WTC11 (cell line): ENCODE results near the gene CSNK1A1. TPM values are rescaled to one million over a fixed set of nuclear protein-coding genes. Genes with fewer than 3 reads are reported as not detected.

Experiments
- ATAC-seq: fragments of 200-7000 bp; cut with Tn5 transposase; 2 replicates; pipeline ENCODE4 v1.10.0; 2021; ENCODE audit warnings: mild to moderate bottlenecking, moderate library complexity
- CTCF ChIA-PET: fragments of 300-600 bp; sonication (Branson Sonifier 250); formaldehyde crosslinking; loops from one replicate; lab custom pipeline; 2021; ENCODE audit warnings: antibody characterized with exemption; lab: Charles Lee
- POLR2A ChIA-PET: fragments of 350-600 bp; sonication (Branson Sonifier 250); formaldehyde crosslinking; loops from one replicate; lab custom pipeline; 2021; ENCODE audit warnings: antibody characterized with exemption; lab: Charles Lee
- DNase-seq: peaks from one replicate; pipeline ENCODE4 v3.0.0; 2021; ENCODE audit warnings: low spot score
- H3K27ac Mint-ChIP-seq: 2 replicates; pipeline ENCODE4 v1.8.0; 2021; ENCODE audit warnings: mixed read lengths
- H3K27me3 Mint-ChIP-seq: 2 replicates; pipeline ENCODE4 v1.8.0; 2021; ENCODE audit warnings: low read depth, mild to moderate bottlenecking, moderate library complexity, mixed read lengths
- H3K36me3 Mint-ChIP-seq: 2 replicates; pipeline ENCODE4 v1.8.0; 2021; ENCODE audit warnings: mixed read lengths
- H3K4me1 Mint-ChIP-seq: 2 replicates; pipeline ENCODE4 v1.8.0; 2022; ENCODE audit warnings: mixed read lengths
- H3K4me3 Mint-ChIP-seq: 2 replicates; pipeline ENCODE4 v1.8.0; 2021; ENCODE audit warnings: mild to moderate bottlenecking, moderate library complexity, mixed read lengths
- H3K9me3 Mint-ChIP-seq: 2 replicates; pipeline ENCODE4 v1.8.0; 2021; ENCODE audit warnings: mixed read lengths
- CREB1 ChIP-seq: sonication (generic); formaldehyde crosslinking; IDR thresholded peaks from 2 replicates; pipeline ENCODE4 v1.8.0; 2023; ENCODE audit warnings: mild to moderate bottlenecking, missing genetic modification reagents
- ETV6 ChIP-seq: sonication (generic); formaldehyde crosslinking; IDR thresholded peaks from 2 replicates; pipeline ENCODE4 v1.8.1; 2022; ENCODE audit warnings: mild to moderate bottlenecking, missing genetic modification reagents
- IRF2 ChIP-seq: sonication (generic); formaldehyde crosslinking; IDR thresholded peaks from 2 replicates; pipeline ENCODE4 v1.8.0; 2022; ENCODE audit warnings: low read depth, missing genetic modification reagents, borderline replicate concordance
- MYBL2 ChIP-seq: sonication (generic); formaldehyde crosslinking; IDR thresholded peaks from 2 replicates; pipeline ENCODE4 v1.8.1; 2023; ENCODE audit warnings: mild to moderate bottlenecking, moderate library complexity, missing genetic modification reagents
- ZBTB21 ChIP-seq: sonication (generic); formaldehyde crosslinking; IDR thresholded peaks from 2 replicates; pipeline ENCODE4 v1.8.1; 2023; ENCODE audit warnings: mild to moderate bottlenecking, missing genetic modification reagents, borderline replicate concordance
- ZNF263 ChIP-seq: sonication (generic); formaldehyde crosslinking; IDR thresholded peaks from 2 replicates; pipeline ENCODE4 v1.8.1; 2022; ENCODE audit warnings: low read depth, mild to moderate bottlenecking, moderate library complexity, missing genetic modification reagents
- ZNF671 ChIP-seq: fragments of 250-450 bp; sonication (Bioruptor Pico); IDR thresholded peaks from 2 replicates; pipeline ENCODE4 v1.8.0; 2021; ENCODE audit warnings: mild to moderate bottlenecking
- total RNA-seq: library from RNA; stranded (reverse); gene quantifications from 3 replicates; pipeline ENCODE4 v1.2.3, GENCODE V29; 2021
- TF ChIP-seq, protein P1 (sequence below): sonication (generic); formaldehyde crosslinking; IDR thresholded peaks from 2 replicates; pipeline ENCODE4 v1.8.1; 2022; ENCODE audit warnings: mild to moderate bottlenecking, moderate library complexity, missing genetic modification reagents
- TF ChIP-seq, protein P2 (sequence below): sonication (generic); formaldehyde crosslinking; IDR thresholded peaks from 2 replicates; pipeline ENCODE4 v1.8.1; 2022; ENCODE audit warnings: missing genetic modification reagents, borderline replicate concordance
- TF ChIP-seq, protein P3 (sequence below): fragments of 250-450 bp; sonication (Bioruptor Pico); IDR thresholded peaks from 2 replicates; pipeline ENCODE4 v1.9.0; 2021; ENCODE audit warnings: moderate library complexity, mild to moderate bottlenecking, inconsistent platforms, borderline replicate concordance
- TF ChIP-seq, protein P4 (sequence below): sonication (generic); formaldehyde crosslinking; IDR thresholded peaks from 2 replicates; pipeline ENCODE4 v1.8.0; 2022; ENCODE audit warnings: mild to moderate bottlenecking, missing genetic modification reagents
- TF ChIP-seq, protein P5 (sequence below): sonication (generic); formaldehyde crosslinking; IDR thresholded peaks from 2 replicates; pipeline ENCODE4 v1.8.0; 2022; ENCODE audit warnings: missing genetic modification reagents
- TF ChIP-seq, protein P6 (sequence below): sonication (generic); formaldehyde crosslinking; conservative IDR thresholded peaks from 2 replicates; pipeline ENCODE4 v1.8.1; 2023; ENCODE audit warnings: mild to moderate bottlenecking, low read depth, missing genetic modification reagents, moderate library complexity

CSNK1A1 gene
- total RNA-seq, 1 experiment from 2014 or later = 276 TPM

DNA sequence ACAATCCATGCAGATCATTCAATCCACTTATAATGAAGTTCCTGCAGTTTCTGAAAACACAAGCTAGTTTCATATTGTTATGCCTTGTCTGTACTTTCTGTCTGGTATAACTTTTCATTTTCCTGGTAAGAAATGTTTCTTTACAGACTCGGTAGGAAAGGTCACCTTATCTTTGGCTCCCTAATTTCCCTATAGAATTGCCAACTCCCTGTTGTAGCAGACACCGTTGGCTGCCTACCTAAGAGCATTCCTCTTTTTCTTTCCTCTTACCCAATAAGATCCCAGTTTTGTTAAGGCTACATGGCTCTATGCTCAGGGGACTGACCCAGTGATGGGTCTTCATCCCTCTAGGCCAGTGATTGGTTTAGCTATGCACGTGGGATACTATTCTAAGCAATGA is 23.9 kb upstream of the CSNK1A1 start:
- H3K9me3 Mint-ChIP-seq = no peaks in the 10 kb centered on the region
- H3K36me3 Mint-ChIP-seq = no peaks in the 10 kb centered on the region
- peaks cover 16% of the 10 kb centered on the region for H3K27me3 Mint-ChIP-seq
- no peaks in the 10 kb centered on the region for H3K4me1 Mint-ChIP-seq
- DNase-seq = no peak
- no peak for ATAC-seq
- POLR2A ChIA-PET = interaction anchor here (0.7 kb wide), 1 partner anchor 357 kb away, joined by 7 read pairs; no protein-coding TSS in a partner anchor
- no peak overlapping the region for H3K27ac Mint-ChIP-seq
- no peak overlapping the region for H3K4me3 Mint-ChIP-seq
- CTCF ChIA-PET = interaction anchor here (0.7 to 1.9 kb wide), 3 partner anchors 10 to 44 kb away, joined by 3 to 10 read pairs (median 5); no protein-coding TSS in a partner anchor
- TF ChIP-seq IRF2 = no peak
- TF ChIP-seq, protein P1, sequence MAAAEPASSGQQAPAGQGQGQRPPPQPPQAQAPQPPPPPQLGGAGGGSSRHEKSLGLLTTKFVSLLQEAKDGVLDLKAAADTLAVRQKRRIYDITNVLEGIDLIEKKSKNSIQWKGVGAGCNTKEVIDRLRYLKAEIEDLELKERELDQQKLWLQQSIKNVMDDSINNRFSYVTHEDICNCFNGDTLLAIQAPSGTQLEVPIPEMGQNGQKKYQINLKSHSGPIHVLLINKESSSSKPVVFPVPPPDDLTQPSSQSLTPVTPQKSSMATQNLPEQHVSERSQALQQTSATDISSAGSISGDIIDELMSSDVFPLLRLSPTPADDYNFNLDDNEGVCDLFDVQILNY (CRISPR knock-in tag) = no peak
- TF ChIP-seq, protein P2, sequence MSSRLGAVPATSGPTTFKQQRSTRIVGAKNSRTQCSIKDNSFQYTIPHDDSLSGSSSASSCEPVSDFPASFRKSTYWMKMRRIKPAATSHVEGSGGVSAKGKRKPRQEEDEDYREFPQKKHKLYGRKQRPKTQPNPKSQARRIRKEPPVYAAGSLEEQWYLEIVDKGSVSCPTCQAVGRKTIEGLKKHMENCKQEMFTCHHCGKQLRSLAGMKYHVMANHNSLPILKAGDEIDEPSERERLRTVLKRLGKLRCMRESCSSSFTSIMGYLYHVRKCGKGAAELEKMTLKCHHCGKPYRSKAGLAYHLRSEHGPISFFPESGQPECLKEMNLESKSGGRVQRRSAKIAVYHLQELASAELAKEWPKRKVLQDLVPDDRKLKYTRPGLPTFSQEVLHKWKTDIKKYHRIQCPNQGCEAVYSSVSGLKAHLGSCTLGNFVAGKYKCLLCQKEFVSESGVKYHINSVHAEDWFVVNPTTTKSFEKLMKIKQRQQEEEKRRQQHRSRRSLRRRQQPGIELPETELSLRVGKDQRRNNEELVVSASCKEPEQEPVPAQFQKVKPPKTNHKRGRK (CRISPR knock-in tag) = no peak

DNA sequence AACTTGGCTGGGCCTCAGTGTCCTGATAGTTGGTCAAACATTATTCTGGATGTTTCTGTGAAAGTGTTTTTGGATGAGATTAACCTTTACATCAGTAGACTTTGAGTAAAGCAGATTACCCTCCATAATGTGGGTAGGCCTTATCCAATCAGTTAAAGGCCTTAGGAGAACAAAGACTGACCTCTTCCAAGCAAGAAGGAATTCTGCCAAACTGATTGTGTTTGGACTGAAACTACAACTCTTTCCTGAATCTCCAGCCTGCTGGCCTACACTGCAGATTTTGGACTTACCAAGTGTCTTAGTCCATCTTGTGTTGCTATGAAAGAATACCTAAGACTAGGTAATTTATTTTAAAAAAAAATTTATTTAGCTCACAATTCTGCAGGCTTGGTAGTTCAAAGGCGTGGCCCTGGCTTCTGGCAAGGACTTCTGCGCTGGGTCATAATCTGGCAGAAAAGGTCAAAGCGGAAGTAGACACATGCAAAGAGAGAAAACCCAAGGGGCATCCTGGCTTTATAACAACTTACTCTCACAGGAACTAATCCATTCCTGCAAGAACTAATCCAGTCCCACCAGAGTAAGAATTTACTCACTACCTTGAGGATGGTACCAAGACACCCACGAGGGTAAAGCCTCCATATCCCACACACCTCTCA is 21.5 kb upstream of the CSNK1A1 start:
- POLR2A ChIA-PET = no interaction called here
- Mint-ChIP-seq H3K4me1 (no peaks in the 10 kb centered on the region), H3K36me3 (no peaks in the 10 kb centered on the region), H3K27ac (no peak overlapping the region), H3K9me3 (no peaks in the 10 kb centered on the region), H3K27me3 (no peaks in the 10 kb centered on the region), H3K4me3 (no peak overlapping the region)
- no peak for DNase-seq
- CTCF ChIA-PET = no interaction called here
- TF ChIP-seq, protein P3, sequence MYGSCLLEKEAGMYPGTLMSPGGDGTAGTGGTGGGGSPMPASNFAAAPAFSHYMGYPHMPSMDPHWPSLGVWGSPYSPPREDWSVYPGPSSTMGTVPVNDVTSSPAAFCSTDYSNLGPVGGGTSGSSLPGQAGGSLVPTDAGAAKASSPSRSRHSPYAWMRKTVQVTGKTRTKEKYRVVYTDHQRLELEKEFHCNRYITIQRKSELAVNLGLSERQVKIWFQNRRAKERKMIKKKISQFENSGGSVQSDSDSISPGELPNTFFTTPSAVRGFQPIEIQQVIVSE (CRISPR knock-in tag) = no peak
- TF ChIP-seq ETV6 (CRISPR knock-in tag) (no peak), ZNF263 (CRISPR knock-in tag) (no peak)
- TF ChIP-seq, protein P2 (CRISPR knock-in tag) = no peak
- TF ChIP-seq, protein P4, sequence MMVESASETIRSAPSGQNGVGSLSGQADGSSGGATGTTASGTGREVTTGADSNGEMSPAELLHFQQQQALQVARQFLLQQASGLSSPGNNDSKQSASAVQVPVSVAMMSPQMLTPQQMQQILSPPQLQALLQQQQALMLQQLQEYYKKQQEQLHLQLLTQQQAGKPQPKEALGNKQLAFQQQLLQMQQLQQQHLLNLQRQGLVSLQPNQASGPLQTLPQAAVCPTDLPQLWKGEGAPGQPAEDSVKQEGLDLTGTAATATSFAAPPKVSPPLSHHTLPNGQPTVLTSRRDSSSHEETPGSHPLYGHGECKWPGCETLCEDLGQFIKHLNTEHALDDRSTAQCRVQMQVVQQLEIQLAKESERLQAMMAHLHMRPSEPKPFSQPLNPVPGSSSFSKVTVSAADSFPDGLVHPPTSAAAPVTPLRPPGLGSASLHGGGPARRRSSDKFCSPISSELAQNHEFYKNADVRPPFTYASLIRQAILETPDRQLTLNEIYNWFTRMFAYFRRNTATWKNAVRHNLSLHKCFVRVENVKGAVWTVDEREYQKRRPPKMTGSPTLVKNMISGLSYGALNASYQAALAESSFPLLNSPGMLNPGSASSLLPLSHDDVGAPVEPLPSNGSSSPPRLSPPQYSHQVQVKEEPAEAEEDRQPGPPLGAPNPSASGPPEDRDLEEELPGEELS (CRISPR knock-in tag) = no peak
- TF ChIP-seq, all 79 proteins: peak for 0
- no peak for ATAC-seq

DNA sequence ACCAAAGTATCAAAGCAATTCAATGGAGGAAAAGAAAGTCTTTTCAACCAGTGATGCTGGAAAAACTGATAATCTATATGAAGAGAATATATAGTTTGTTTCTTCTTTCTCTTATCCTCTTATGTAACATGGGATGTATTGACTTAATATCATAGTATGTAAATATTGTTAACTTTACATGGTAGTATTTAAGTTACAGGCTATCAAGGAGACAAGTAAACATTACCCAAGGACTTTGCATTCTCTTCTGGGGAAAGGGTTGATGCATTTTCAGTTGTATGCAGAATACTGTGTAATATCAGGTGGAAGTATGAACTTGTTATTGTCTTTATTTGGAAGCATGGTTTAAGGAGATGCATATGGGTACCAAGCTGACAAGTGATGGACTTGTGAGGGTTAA is 20.9 kb upstream of the CSNK1A1 start:
- Mint-ChIP-seq H3K4me1 (no peaks in the 10 kb centered on the region), H3K27me3 (no peaks in the 10 kb centered on the region), H3K27ac (no peak overlapping the region), H3K36me3 (no peaks in the 10 kb centered on the region), H3K4me3 (no peak overlapping the region), H3K9me3 (no peaks in the 10 kb centered on the region)
- ChIA-PET POLR2A (no interaction called here), CTCF (interaction anchor here (0.7 to 1.2 kb wide), 2 partner anchors 191 to 205 kb away, joined by 3 read pairs; no protein-coding TSS in a partner anchor)
- ATAC-seq (no peak), DNase-seq (no peak)
- no peak for TF ChIP-seq MYBL2 (CRISPR knock-in tag)
- TF ChIP-seq ZBTB21 = no peak
- no peak for TF ChIP-seq CREB1 (CRISPR knock-in tag)
- TF ChIP-seq, protein P5, sequence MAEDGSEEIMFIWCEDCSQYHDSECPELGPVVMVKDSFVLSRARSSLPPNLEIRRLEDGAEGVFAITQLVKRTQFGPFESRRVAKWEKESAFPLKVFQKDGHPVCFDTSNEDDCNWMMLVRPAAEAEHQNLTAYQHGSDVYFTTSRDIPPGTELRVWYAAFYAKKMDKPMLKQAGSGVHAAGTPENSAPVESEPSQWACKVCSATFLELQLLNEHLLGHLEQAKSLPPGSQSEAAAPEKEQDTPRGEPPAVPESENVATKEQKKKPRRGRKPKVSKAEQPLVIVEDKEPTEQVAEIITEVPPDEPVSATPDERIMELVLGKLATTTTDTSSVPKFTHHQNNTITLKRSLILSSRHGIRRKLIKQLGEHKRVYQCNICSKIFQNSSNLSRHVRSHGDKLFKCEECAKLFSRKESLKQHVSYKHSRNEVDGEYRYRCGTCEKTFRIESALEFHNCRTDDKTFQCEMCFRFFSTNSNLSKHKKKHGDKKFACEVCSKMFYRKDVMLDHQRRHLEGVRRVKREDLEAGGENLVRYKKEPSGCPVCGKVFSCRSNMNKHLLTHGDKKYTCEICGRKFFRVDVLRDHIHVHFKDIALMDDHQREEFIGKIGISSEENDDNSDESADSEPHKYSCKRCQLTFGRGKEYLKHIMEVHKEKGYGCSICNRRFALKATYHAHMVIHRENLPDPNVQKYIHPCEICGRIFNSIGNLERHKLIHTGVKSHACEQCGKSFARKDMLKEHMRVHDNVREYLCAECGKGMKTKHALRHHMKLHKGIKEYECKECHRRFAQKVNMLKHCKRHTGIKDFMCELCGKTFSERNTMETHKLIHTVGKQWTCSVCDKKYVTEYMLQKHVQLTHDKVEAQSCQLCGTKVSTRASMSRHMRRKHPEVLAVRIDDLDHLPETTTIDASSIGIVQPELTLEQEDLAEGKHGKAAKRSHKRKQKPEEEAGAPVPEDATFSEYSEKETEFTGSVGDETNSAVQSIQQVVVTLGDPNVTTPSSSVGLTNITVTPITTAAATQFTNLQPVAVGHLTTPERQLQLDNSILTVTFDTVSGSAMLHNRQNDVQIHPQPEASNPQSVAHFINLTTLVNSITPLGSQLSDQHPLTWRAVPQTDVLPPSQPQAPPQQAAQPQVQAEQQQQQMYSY (CRISPR knock-in tag) = no peak
- TF ChIP-seq, protein P6, sequence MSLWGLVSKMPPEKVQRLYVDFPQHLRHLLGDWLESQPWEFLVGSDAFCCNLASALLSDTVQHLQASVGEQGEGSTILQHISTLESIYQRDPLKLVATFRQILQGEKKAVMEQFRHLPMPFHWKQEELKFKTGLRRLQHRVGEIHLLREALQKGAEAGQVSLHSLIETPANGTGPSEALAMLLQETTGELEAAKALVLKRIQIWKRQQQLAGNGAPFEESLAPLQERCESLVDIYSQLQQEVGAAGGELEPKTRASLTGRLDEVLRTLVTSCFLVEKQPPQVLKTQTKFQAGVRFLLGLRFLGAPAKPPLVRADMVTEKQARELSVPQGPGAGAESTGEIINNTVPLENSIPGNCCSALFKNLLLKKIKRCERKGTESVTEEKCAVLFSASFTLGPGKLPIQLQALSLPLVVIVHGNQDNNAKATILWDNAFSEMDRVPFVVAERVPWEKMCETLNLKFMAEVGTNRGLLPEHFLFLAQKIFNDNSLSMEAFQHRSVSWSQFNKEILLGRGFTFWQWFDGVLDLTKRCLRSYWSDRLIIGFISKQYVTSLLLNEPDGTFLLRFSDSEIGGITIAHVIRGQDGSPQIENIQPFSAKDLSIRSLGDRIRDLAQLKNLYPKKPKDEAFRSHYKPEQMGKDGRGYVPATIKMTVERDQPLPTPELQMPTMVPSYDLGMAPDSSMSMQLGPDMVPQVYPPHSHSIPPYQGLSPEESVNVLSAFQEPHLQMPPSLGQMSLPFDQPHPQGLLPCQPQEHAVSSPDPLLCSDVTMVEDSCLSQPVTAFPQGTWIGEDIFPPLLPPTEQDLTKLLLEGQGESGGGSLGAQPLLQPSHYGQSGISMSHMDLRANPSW (CRISPR knock-in tag) = no peak
- TF ChIP-seq, protein P2 (CRISPR knock-in tag) = no peak
- no peak for TF ChIP-seq ZNF671 (CRISPR knock-in tag)
